IMR-90 (cell line): ENCODE results near the gene EMID1. TPM values are rescaled to one million over a fixed set of nuclear protein-coding genes. Genes with fewer than 3 reads are reported as not detected.
A peak's percentile ranks its signal among the peaks of the same experiment; 100 is the strongest.

Experiments
- ATAC-seq: fragments of 200-7000 bp; cut with Tn5 transposase; 2 replicates; pipeline ENCODE4 v1.9.1; 2020; ENCODE audit warnings: low read depth, mild to moderate bottlenecking, moderate library complexity
- BruUV-seq: library from RNA; stranded (reverse); fragments of 400-500 nt; replicated peaks from 2 replicates; lab custom pipeline; 2021; lab: Mats Ljungman, UMichigan
- CTCF ChIA-PET: fragments of 300-600 bp; formaldehyde crosslinking; extraction: SDS; loops from one replicate; lab custom pipeline; 2021; ENCODE audit warnings: antibody characterized with exemption; lab: Yijun Ruan, JAX
- POLR2A ChIA-PET: fragments of 300-600 bp; sonication (Branson Sonifier 250); formaldehyde crosslinking; loops from one replicate; lab custom pipeline; 2022; ENCODE audit warnings: antibody characterized with exemption; ENCODE audit not compliant: unreplicated experiment; lab: Charles Lee
- DNase-seq: peaks from one replicate; pipeline ENCODE4 v3.0.0; 2013
- H2AFZ ChIP-seq: replicated peaks from 2 replicates; pipeline ENCODE3; 2013; ENCODE audit warnings: low read length, mild to moderate bottlenecking; ENCODE audit not compliant: poor library complexity
- H2AK5ac ChIP-seq: 2 replicates; pipeline ENCODE4 v1.6.1; 2013; ENCODE audit warnings: low read depth, low read length, inconsistent platforms
- H2AK9ac ChIP-seq: replicated peaks from 2 replicates; pipeline ENCODE3; 2013; ENCODE audit warnings: mild to moderate bottlenecking, low read depth, low read length, moderate library complexity; ENCODE audit not compliant: poor library complexity
- H2BK120ac ChIP-seq: 2 replicates; pipeline ENCODE4 v1.6.1; 2013; ENCODE audit warnings: low read depth, low read length, inconsistent platforms
- H2BK15ac ChIP-seq: 3 replicates; pipeline ENCODE4 v1.6.1; 2013; ENCODE audit warnings: low read depth, low read length, inconsistent platforms
- H2BK20ac ChIP-seq: 2 replicates; pipeline ENCODE4 v1.6.1; 2013; ENCODE audit warnings: low read depth, mild to moderate bottlenecking, inconsistent platforms, low read length, moderate library complexity
- H2BK5ac ChIP-seq: 2 replicates; pipeline ENCODE4 v1.6.1; 2013; ENCODE audit warnings: mild to moderate bottlenecking, low read depth, low read length, inconsistent platforms; ENCODE audit not compliant: poor library complexity, severe bottlenecking
- H3K14ac ChIP-seq: replicated peaks from 2 replicates; pipeline ENCODE4 v1.6.1; 2013; ENCODE audit warnings: low read depth, low read length, inconsistent platforms
- H3K18ac ChIP-seq: 2 replicates; pipeline ENCODE4 v1.6.1; 2013; ENCODE audit warnings: low read depth, low read length, control low read depth
- H3K23ac ChIP-seq: 2 replicates; pipeline ENCODE4 v1.6.1; 2013; ENCODE audit warnings: low read depth, low read length, inconsistent platforms
- H3K27ac ChIP-seq: 2 replicates; pipeline ENCODE4 v1.5.1; 2013; ENCODE audit warnings: mild to moderate bottlenecking, control low read depth, low read length; ENCODE audit not compliant: insufficient read depth
- H3K27me3 ChIP-seq: 2 replicates; pipeline ENCODE4 v1.6.1; 2013; ENCODE audit warnings: low read length; ENCODE audit not compliant: control insufficient read depth, insufficient read depth
- H3K36me3 ChIP-seq: 2 replicates; pipeline ENCODE4 v1.6.1; 2013; ENCODE audit warnings: low read length, mixed read lengths; ENCODE audit not compliant: control insufficient read depth, insufficient read depth
- H3K4ac ChIP-seq: 2 replicates; pipeline ENCODE4 v1.6.1; 2013; ENCODE audit warnings: low read depth, low read length, inconsistent platforms
- H3K4me1 ChIP-seq: 2 replicates; pipeline ENCODE4 v1.6.1; 2013; ENCODE audit warnings: low read length, mixed read lengths; ENCODE audit not compliant: control insufficient read depth, insufficient read depth
- H3K4me2 ChIP-seq: 2 replicates; pipeline ENCODE4 v1.6.1; 2013; ENCODE audit warnings: low read depth, mild to moderate bottlenecking, control low read depth, low read length, moderate library complexity
- H3K4me3 ChIP-seq: 2 replicates; pipeline ENCODE4 v1.5.1; 2013; ENCODE audit warnings: low read depth, mild to moderate bottlenecking, control low read depth, low read length, moderate library complexity; ENCODE audit not compliant: insufficient read depth
- H3K56ac ChIP-seq: 2 replicates; pipeline ENCODE4 v1.6.1; 2013; ENCODE audit warnings: low read length, inconsistent platforms; ENCODE audit not compliant: insufficient read depth; ENCODE audit errors: extremely low read depth
- H3K79me1 ChIP-seq, 2 experiments: 2 replicates each; pipeline ENCODE4 v1.6.1; 2013; ENCODE audit warnings: low read length in 2 of 2, inconsistent platforms in 1 of 2, low read depth in 1 of 2
- H3K9ac ChIP-seq: 2 replicates; pipeline ENCODE4 v1.6.1; 2013; ENCODE audit warnings: low read depth, low read length, control low read depth
- H3K9me1 ChIP-seq: 2 replicates; pipeline ENCODE4 v1.6.1; 2013; ENCODE audit warnings: low read length, inconsistent platforms; ENCODE audit not compliant: insufficient read depth
- H3K9me3 ChIP-seq: 2 replicates; pipeline ENCODE4 v1.6.1; 2013; ENCODE audit warnings: low read length; ENCODE audit not compliant: control insufficient read depth, insufficient read depth
- H4K20me1 ChIP-seq: 2 replicates; pipeline ENCODE4 v1.6.1; 2013; ENCODE audit warnings: low read length, inconsistent platforms; ENCODE audit not compliant: insufficient read depth
- H4K5ac ChIP-seq: 2 replicates; pipeline ENCODE4 v1.6.1; 2013; ENCODE audit warnings: mild to moderate bottlenecking, low read depth, low read length, control low read depth
- H4K8ac ChIP-seq, 2 experiments: 2 replicates each; pipeline ENCODE4 v1.6.1; 2013; ENCODE audit warnings: low read depth in 2 of 2, low read length in 2 of 2, control low read depth in 1 of 2, inconsistent platforms in 1 of 2
- H4K91ac ChIP-seq: 2 replicates; pipeline ENCODE4 v1.6.1; 2013; ENCODE audit warnings: low read depth, low read length, inconsistent platforms; ENCODE audit not compliant: insufficient read depth
- BHLHE40 ChIP-seq: fragments of 150-350 bp; IDR thresholded peaks from 2 replicates; pipeline ENCODE4 v1.6.1; 2016; ENCODE audit warnings: mild to moderate bottlenecking, low read depth, low read length
- CEBPB ChIP-seq: IDR thresholded peaks from 2 replicates; pipeline ENCODE4 v1.6.1; 2012; ENCODE audit warnings: low read depth, low read length, improper control_type of control experiment
- CHD1 ChIP-seq: IDR thresholded peaks from 2 replicates; pipeline ENCODE4 v1.6.1; 2012; ENCODE audit warnings: low read depth, low read length, improper control_type of control experiment
- ELK1 ChIP-seq: fragments of 150-350 bp; IDR thresholded peaks from 2 replicates; pipeline ENCODE4 v1.6.1; 2016; ENCODE audit warnings: low read depth, mild to moderate bottlenecking, low read length, moderate library complexity, borderline replicate concordance
- FOS ChIP-seq: fragments of 150-350 bp; IDR thresholded peaks from 2 replicates; pipeline ENCODE4 v1.6.1; 2016; ENCODE audit warnings: low read depth, low read length
- MAFK ChIP-seq: IDR thresholded peaks from 2 replicates; pipeline ENCODE4 v1.6.1; 2012; ENCODE audit warnings: low read depth, low read length, improper control_type of control experiment
- MAZ ChIP-seq: IDR thresholded peaks from 2 replicates; pipeline ENCODE4 v1.6.1; 2012; ENCODE audit warnings: low read depth, mild to moderate bottlenecking, low read length, improper control_type of control experiment, moderate library complexity, borderline replicate concordance
- MXI1 ChIP-seq: IDR thresholded peaks from 2 replicates; pipeline ENCODE4 v1.6.1; 2012; ENCODE audit warnings: low read depth, mild to moderate bottlenecking, low read length, moderate library complexity, borderline replicate concordance
- NFE2L2 ChIP-seq: fragments of 150-350 bp; IDR thresholded peaks from 2 replicates; pipeline ENCODE4 v1.6.1; 2016; ENCODE audit warnings: low read depth, mild to moderate bottlenecking, low read length
- POLR2A ChIP-seq: IDR thresholded peaks from 2 replicates; pipeline ENCODE4 v1.6.1; 2012; ENCODE audit warnings: mild to moderate bottlenecking, low read depth, low read length
- RAD21 ChIP-seq: IDR thresholded peaks from 2 replicates; pipeline ENCODE4 v1.6.1; 2012; ENCODE audit warnings: low read length, improper control_type of control experiment
- RCOR1 ChIP-seq: IDR thresholded peaks from 2 replicates; pipeline ENCODE4 v1.6.1; 2012; ENCODE audit warnings: mild to moderate bottlenecking, low read length, improper control_type of control experiment; ENCODE audit not compliant: insufficient replicate concordance
- RFX5 ChIP-seq: IDR thresholded peaks from 2 replicates; pipeline ENCODE4 v1.8.0; 2012; ENCODE audit warnings: low read depth, mild to moderate bottlenecking, low read length, moderate library complexity
- SMC3 ChIP-seq: fragments of 150-350 bp; IDR thresholded peaks from 2 replicates; pipeline ENCODE4 v1.6.1; 2016; ENCODE audit warnings: low read depth, mild to moderate bottlenecking, antibody characterized with exemption, low read length, moderate library complexity
- WGBS, 2 experiments: methylation state at CpG; one replicate each; pipeline versions ENCODE4 v1.1.5 to v1.1.7; 2013; ENCODE audit warnings: missing lambda C conversion rate in 2 of 2; ENCODE audit not compliant: insufficient read length in 1 of 2; ENCODE audit errors: extremely low coverage in 2 of 2; 5-methylcytosine and 5-hydroxymethylcytosine counted together
- dilution Hi-C: fragments of 300-500 bp; cut with HindIII; formaldehyde crosslinking; loops from one replicate; pipeline ENCODE4 v1.14.3; 2018; ENCODE audit warnings: low sequenced_read_pairs; ENCODE audit not compliant: unreplicated experiment
- in situ Hi-C: fragments of 300-500 bp; cut with MboI; formaldehyde crosslinking; loops from 3 replicates; pipeline ENCODE4 v1.14.3; 2019; ENCODE audit warnings: low sequenced_read_pairs, inconsistent platforms, mixed read lengths
- intact Hi-C: fragments of 100-400 bp; cut with micrococcal nuclease; formaldehyde crosslinking; loops from 2 replicates; pipeline ENCODE4 v1.10.0; 2022
- polyA plus RNA-seq, 3 experiments: library from polyadenylated mRNA; depleted of rRNA; stranded (reverse); fragments of >200 nt; gene quantifications; 2 replicates each; pipeline ENCODE4 v1.2.3, GENCODE V29; 2012; ENCODE audit warnings: low replicate concordance in 1 of 3
- total RNA-seq: library from RNA; depleted of rRNA; stranded (reverse); fragments of >200 nt; gene quantifications from 2 replicates; pipeline ENCODE4 v1.2.3, GENCODE V29; 2012
- TF ChIP-seq, protein P1 (sequence below): conservative IDR thresholded peaks from 2 replicates; pipeline ENCODE4 v1.5.1; 2012; ENCODE audit warnings: mild to moderate bottlenecking, low read depth, low read length, improper control_type of control experiment
- TF ChIP-seq, protein P2 (sequence below): fragments of 150-350 bp; IDR thresholded peaks from 2 replicates; pipeline ENCODE4 v1.6.1; 2017; ENCODE audit warnings: mild to moderate bottlenecking, antibody characterized with exemption, low read length, low read depth

Gene EMID1
- total and polyA plus RNA-seq, 2 of the 4 experiments (the other 2 are of a cell fraction), result 0.54 to 1.3 TPM

GRCh38 chr22:29224859-29225410 lies 19.2 kb downstream of the EMID1 start:
- Histone ChIP-seq H3K4me2 (no peak overlapping the region), H3K23ac (no peak overlapping the region), H2BK20ac (no peak overlapping the region), H3K14ac (no peak overlapping the region), H3K27ac (no peak overlapping the region), H3K18ac (no peak overlapping the region), H2AK9ac (peak overlapping the region; percentile 44), H4K20me1 (no peaks in the 10 kb centered on the region; the same call in 1 of the 2 replicates), H2AFZ (no peak overlapping the region), H3K9me1 (0 out of 2 replicates have a peak, but pooled peaks cover 2% of the 10 kb centered on the region), H4K91ac (no peak overlapping the region), H3K4me3 (no peak overlapping the region), H3K27me3 (peaks cover 4% of the 10 kb centered on the region; the same call in 1 of the 2 replicates), H3K9me3 (no peaks in the 10 kb centered on the region), H3K4ac (no peak overlapping the region), H3K79me1 (no peaks in the 10 kb centered on the region), H2BK15ac (no peak overlapping the region), H2AK5ac (no peak overlapping the region; the same call in 1 of the 2 replicates), H3K56ac (no peak overlapping the region), H2BK120ac (no peak overlapping the region), H2BK5ac (no peak overlapping the region), H4K5ac (no peak overlapping the region), H3K9ac (no peak overlapping the region), H4K8ac (no peak overlapping the region; a peak in 1 of 4 replicates), H3K36me3 (no peaks in the 10 kb centered on the region), H3K4me1 (peaks cover 12% of the 10 kb centered on the region; the same call in 1 of the 2 replicates)
- dilution Hi-C loops, result no loop called here
- ATAC-seq, result no peak
- TF ChIP-seq MAZ (no peak), BHLHE40 (no peak), SMC3 (no peak), RFX5 (no peak), NFE2L2 (no peak), MXI1 (no peak), CHD1 (no peak), RCOR1 (no peak), FOS (no peak), RAD21 (no peak), POLR2A (no peak), CEBPB (no peak), ELK1 (no peak), MAFK (no peak)
- TF ChIP-seq, protein P1, sequence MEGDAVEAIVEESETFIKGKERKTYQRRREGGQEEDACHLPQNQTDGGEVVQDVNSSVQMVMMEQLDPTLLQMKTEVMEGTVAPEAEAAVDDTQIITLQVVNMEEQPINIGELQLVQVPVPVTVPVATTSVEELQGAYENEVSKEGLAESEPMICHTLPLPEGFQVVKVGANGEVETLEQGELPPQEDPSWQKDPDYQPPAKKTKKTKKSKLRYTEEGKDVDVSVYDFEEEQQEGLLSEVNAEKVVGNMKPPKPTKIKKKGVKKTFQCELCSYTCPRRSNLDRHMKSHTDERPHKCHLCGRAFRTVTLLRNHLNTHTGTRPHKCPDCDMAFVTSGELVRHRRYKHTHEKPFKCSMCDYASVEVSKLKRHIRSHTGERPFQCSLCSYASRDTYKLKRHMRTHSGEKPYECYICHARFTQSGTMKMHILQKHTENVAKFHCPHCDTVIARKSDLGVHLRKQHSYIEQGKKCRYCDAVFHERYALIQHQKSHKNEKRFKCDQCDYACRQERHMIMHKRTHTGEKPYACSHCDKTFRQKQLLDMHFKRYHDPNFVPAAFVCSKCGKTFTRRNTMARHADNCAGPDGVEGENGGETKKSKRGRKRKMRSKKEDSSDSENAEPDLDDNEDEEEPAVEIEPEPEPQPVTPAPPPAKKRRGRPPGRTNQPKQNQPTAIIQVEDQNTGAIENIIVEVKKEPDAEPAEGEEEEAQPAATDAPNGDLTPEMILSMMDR, result no peak
- TF ChIP-seq, protein P2, sequence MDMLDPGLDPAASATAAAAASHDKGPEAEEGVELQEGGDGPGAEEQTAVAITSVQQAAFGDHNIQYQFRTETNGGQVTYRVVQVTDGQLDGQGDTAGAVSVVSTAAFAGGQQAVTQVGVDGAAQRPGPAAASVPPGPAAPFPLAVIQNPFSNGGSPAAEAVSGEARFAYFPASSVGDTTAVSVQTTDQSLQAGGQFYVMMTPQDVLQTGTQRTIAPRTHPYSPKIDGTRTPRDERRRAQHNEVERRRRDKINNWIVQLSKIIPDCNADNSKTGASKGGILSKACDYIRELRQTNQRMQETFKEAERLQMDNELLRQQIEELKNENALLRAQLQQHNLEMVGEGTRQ, result no peak
- in situ Hi-C loops, result loop anchor here (25.0 kb wide), 1 partner anchor 613 kb away; no protein-coding TSS in a partner anchor
- POLR2A ChIA-PET, result no interaction called here
- no CpG with 5 or more reads among the region's 7 CpGs for WGBS, 2 experiments
- DNase-seq, result no peak
- CTCF ChIA-PET, result no interaction called here
- intact Hi-C loops, result no loop called here
- no TSS peak for BruUV-seq
